Mucosa of stomach (tissue), 1 donor: ENCODE results near the gene DMAC2L.
"Not testable (repeated sequence)": the region's sequence is repeated elsewhere in the genome, so short reads cannot be mapped to it uniquely, and the experiment has no call there.

Experiments
- H3K27me3 ChIP-seq: one replicate; pipeline ENCODE4 v1.7.0; 2013; ENCODE audit warnings: mild to moderate bottlenecking, low read length; ENCODE audit not compliant: control insufficient read depth, insufficient read depth
- H3K36me3 ChIP-seq: one replicate; pipeline ENCODE4 v1.7.0; 2013; ENCODE audit warnings: low read length; ENCODE audit not compliant: control insufficient read depth, insufficient read depth
- H3K4me1 ChIP-seq: one replicate; pipeline ENCODE4 v1.7.0; 2013; ENCODE audit warnings: mild to moderate bottlenecking, low read length; ENCODE audit not compliant: control insufficient read depth, insufficient read depth
- H3K4me3 ChIP-seq: one replicate; pipeline ENCODE4 v1.7.0; 2013; ENCODE audit warnings: low read length
- H3K9ac ChIP-seq: one replicate; pipeline ENCODE4 v1.7.0; 2013; ENCODE audit warnings: mild to moderate bottlenecking, low read length, moderate library complexity
- H3K9me3 ChIP-seq: one replicate; pipeline ENCODE4 v1.7.0; 2013; ENCODE audit warnings: mild to moderate bottlenecking, low read length, moderate library complexity; ENCODE audit not compliant: control insufficient read depth
- donor health status: Pancreatic carcinoma.

Gene DMAC2L

DNA sequence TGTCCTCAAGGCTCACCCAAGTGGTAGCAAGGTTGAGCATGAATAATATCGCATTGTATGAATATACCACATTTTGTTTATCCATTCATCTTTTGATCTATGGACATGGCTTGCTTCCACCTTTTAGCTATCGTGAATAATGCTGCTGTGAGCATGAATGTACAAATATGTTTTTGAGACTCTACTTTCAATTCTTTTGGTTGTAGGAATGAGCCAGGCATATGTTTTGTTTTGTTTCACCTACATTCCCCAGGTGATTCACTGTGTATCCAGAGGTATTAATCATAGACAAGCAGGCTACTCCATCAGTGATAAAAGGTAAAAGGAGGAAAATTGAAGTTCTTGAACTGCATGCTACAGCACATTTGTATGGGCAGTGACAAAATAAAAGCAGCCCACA lies 48.7 kb downstream of the DMAC2L start:
- H3K27me3 ChIP-seq = no peaks in the 10 kb centered on the region
- H3K4me1 ChIP-seq = peaks cover 23% of the 10 kb centered on the region
- no peaks in the 10 kb centered on the region for H3K9me3 ChIP-seq
- no peak overlapping the region for H3K9ac ChIP-seq
- no peak overlapping the region for H3K4me3 ChIP-seq
- H3K36me3 ChIP-seq = no peaks in the 10 kb centered on the region

DNA sequence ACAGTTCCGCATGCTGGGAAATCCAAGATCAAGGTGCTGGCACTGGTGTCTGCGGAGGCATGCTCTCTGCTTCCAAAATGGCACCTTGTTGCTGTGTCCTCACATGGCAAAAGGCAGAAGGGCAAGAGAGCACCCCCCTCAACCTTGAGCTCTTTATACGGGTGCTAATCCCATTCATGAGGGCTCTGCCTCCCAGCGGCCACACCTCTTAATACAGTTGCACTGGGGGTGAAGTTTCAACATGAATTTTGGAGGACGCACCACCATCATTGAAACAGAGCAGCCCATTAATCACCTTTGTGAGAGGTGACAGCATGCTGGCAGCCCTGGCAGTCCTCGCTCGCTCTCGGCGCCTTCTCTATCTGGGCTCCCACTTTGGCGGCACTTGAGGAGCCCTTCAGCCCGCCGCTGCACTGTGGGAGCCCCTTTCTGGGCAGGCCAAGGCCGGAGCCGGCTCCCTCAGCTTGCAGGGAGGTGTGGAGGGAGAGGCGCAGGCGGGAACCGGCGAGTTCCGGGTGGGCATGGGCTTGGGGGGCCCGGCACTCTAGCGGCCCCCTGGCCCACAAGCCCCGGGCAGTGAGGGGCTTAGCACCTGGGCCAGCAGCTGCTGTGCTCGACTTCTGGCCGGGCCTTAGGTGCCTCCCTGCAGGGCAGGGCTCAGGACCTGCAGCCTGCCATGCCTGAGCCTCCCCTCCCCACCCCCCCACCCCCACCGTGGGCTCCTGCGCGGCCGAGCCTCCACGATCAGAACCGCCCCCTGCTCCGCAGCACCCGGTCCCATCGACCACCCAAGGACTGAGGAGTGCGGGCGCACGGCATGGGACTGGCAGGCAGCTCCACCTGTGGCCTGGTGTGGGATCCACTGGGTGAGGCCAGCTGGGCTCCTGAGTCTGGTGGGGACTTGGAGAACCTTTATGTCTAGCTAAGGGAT lies 49.6 kb downstream of the DMAC2L start:
- H3K4me3 ChIP-seq, H3K9ac ChIP-seq, H3K9me3 ChIP-seq, H3K27me3 ChIP-seq, H3K36me3 ChIP-seq: not testable (repeated sequence)
- H3K4me1 ChIP-seq = peaks cover 32% of the 10 kb centered on the region

DNA sequence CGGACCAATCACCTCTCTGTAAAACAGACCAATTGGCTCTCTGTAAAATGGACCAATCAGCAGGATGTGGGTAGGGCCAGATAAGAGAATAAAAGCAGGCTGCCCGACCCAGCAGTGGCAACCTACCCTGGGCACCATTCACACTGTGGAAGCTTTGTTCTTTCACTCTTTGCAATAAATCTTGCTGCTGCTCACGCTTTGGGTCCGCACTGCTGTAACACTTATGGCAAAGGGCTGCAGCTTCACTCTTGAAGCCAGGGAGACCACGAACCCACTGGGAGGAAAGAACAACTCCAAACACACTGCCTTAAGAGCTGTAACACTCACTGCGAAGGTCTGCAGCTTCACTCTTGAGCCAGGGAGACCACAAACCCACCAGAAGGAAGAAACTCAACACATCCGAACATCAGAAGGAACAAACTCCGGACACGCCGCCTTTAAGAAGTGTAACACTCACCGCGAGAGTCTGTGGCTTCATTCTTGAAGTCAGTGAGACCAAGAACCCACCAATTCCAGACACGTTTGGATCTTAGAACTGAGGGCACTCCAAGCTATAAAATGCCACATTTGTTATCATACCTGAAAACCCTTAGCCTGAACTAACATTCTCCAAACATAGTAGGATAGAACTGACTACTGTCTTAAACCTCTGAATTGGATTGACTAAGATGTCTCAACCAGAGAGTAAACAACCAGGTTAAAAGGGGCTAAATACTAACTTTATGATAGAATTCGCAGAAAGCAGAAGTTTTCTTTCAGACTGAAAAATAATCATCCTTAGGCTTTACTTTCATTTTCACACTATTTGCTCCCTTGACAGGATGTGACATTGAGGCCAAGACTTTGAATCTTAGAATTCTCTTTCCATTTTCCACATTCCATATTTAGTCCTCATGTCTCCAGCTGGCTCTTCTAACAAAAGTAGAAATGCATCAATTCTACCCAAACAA lies 50.9 kb downstream of the DMAC2L start:
- Histone ChIP-seq H3K4me1 (peaks cover 36% of the 10 kb centered on the region), H3K9ac (no peak overlapping the region), H3K9me3 (no peaks in the 10 kb centered on the region), H3K27me3 (no peaks in the 10 kb centered on the region), H3K36me3 (no peaks in the 10 kb centered on the region), H3K4me3 (no peak overlapping the region)

DNA sequence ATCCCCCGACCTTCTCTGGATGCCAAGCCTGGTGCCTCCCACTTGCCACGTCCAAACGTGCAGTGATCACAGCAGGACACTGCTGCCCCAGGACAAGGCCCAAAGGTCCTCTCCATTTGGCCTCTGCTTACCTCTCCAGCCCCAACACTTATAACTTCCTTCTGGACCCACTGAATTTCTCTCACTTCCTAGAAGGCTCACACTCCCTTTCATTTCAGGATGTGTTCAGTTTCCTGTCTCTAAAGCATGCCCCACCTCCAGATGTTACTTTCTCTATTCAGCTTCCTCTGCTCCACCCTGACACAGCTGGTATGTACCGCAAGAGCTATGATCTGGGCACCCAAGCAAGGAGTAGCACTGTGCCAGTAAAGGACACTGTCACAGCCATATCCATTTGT lies 51.6 kb downstream of the DMAC2L start:
- no peak overlapping the region for H3K4me3 ChIP-seq
- H3K4me1 ChIP-seq = peaks cover 40% of the 10 kb centered on the region
- H3K9ac ChIP-seq = no peak overlapping the region
- H3K36me3 ChIP-seq = no peaks in the 10 kb centered on the region
- no peaks in the 10 kb centered on the region for H3K9me3 ChIP-seq
- no peaks in the 10 kb centered on the region for H3K27me3 ChIP-seq

DNA sequence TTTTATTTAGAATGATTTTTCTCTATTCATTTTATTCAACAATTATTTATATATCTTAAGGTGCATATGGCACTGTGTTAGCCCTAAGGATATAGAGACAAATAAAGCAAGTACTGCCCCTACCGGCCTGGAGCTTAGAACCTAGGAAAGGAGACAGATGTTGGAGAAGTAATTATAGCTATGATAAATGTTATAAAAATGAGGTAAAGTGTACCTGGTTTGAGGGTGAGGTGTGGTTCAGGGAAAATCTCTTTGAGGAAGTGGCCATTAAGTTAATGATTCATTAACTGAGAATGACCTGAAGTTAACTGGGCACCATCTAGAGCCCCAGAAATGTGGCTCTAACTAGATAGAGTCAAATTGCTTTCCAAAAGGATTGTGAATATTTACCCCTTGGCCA lies 52.7 kb downstream of the DMAC2L start:
- Histone ChIP-seq H3K4me3 (no peak overlapping the region), H3K9ac (no peak overlapping the region), H3K36me3 (no peaks in the 10 kb centered on the region), H3K4me1 (peaks cover 44% of the 10 kb centered on the region), H3K9me3 (no peaks in the 10 kb centered on the region), H3K27me3 (no peaks in the 10 kb centered on the region)

DNA sequence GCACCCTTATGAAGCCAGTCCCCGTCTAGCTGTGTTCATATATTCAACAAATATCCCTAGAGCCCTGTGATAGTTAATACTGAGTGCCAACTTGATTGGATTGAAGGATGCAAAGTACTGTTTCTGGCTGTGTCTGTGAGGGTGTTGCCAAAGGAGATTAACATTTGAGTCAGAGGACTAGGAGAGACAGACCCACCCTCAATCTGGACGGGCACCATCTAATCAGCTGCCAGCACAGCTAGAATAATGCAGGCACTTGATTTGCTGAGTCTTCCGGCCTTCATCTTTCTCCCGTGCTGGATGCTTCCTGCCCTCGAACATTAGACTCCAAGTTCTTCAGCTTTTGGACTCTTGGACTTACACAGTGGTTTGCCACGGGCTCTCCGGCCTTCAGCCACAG lies 53.4 kb downstream of the DMAC2L start:
- H3K4me3 ChIP-seq, H3K9me3 ChIP-seq, H3K27me3 ChIP-seq, H3K36me3 ChIP-seq: not testable (repeated sequence)
- peaks cover 44% of the 10 kb centered on the region for H3K4me1 ChIP-seq
- H3K9ac ChIP-seq = peak overlapping the region; percentile 33

DNA sequence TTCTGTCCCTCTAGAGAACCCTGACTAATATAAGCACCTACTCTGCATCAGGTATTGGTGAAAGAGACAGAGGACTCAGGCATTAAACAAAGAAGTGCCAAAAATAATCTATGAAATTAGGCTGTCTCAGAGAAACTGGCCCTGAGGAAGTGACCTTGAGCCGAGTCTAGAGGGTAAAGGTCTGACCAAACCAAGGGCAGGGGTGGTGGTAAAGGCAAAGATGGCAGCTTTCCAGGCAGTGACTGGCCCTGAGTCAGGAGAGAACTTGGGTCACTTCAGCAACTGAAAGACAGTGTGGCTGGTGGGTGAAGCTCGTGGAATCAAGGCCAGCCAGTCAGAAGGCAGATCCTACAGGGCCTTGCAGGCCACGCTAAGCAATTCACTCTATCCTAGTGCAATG lies 54.0 kb downstream of the DMAC2L start:
- no peaks in the 10 kb centered on the region for H3K9me3 ChIP-seq
- H3K4me1 ChIP-seq = peaks cover 44% of the 10 kb centered on the region
- no peaks in the 10 kb centered on the region for H3K36me3 ChIP-seq
- no peak overlapping the region for H3K4me3 ChIP-seq
- H3K9ac ChIP-seq = peak overlapping the region; percentile 33
- no peaks in the 10 kb centered on the region for H3K27me3 ChIP-seq

DNA sequence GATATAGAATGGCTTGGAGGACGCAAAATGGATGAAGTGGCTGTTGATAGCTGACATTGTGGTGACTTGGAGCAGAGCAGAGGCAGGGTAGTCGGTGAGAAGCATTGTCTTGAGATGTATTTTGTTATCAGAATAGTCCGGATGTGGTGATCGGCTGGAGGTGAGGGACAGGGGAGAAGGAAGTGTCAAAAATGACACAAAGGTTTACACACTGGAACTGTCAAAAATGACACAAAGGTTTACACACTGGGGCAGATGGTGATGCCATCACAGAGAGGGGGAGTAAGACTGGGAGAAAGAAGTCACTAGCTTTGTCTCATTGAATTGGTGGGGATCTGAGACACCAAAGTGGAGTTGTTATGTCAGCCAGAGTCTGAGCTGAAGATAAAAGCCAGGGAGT lies 54.5 kb downstream of the DMAC2L start:
- H3K4me1 ChIP-seq = peaks cover 44% of the 10 kb centered on the region
- no peaks in the 10 kb centered on the region for H3K36me3 ChIP-seq
- H3K9ac ChIP-seq = peak overlapping the region; percentile 33
- H3K9me3 ChIP-seq = no peaks in the 10 kb centered on the region
- no peaks in the 10 kb centered on the region for H3K27me3 ChIP-seq
- no peak overlapping the region for H3K4me3 ChIP-seq

DNA sequence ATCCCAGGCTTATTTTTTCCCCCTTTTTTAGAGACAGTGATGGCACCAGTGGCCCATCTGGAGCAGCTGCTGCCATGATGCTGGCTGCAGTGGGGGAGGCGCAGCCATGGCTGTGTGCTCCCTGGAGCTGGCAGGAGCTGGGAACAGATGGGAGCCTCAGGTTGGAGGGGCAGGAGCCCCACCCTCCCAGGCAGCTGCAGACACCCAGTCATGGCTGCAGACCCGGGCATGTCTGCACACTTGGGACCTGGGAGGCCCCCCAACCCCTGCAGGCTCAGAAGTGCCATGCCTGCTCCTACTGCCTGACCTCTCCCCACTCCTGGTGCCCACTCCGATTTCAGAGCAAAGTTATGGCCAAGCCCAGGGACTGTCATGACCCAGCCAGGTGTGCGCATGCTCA lies 59.4 kb downstream of the DMAC2L start:
- Histone ChIP-seq H3K9ac (no peak overlapping the region), H3K36me3 (no peaks in the 10 kb centered on the region), H3K9me3 (no peaks in the 10 kb centered on the region), H3K4me1 (peaks cover 14% of the 10 kb centered on the region), H3K4me3 (no peak overlapping the region), H3K27me3 (no peaks in the 10 kb centered on the region)

DNA sequence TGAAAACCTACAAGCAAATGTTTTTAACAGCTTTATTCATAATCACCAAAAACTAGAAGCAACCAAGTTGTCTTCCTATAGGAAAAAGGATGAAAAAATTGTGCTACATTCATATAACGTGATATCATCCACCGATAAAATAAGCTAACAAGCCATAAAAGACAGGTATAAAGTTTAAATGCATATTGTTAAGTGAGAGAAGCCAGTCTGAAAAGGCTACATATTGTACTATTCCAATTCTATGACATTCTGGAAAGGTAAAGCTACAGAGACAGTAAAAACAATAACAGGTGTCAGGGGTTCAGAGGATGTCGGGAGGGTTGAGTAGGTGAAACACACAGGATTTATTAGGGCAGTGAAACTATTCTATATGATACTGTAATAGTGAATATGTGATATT lies 61.8 kb downstream of the DMAC2L start:
- Histone ChIP-seq H3K27me3 (no peaks in the 10 kb centered on the region), H3K9ac (no peak overlapping the region), H3K4me1 (peaks cover 15% of the 10 kb centered on the region), H3K4me3 (no peak overlapping the region), H3K9me3 (no peaks in the 10 kb centered on the region), H3K36me3 (no peaks in the 10 kb centered on the region)

DNA sequence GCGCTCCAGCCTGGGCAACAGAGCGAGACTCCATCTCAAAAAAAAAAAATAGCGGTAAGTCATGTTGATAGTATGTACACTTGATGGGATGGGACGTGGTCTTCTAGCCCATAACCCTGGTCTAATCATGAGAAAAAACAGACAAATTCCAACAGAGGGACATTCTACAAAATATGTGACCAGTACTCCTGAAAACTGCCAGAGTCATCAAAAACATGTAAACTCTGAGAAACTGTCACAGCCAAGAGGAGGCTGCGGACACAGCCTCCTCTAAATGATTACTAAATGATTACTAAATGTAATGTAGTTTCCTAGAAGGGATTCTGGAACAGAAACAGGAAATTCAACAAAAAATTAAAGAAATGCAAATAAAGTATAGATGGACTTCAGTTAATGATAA lies 63.6 kb downstream of the DMAC2L start:
- no peaks in the 10 kb centered on the region for H3K27me3 ChIP-seq
- H3K9me3 ChIP-seq = no peaks in the 10 kb centered on the region
- H3K4me3 ChIP-seq = no peak overlapping the region
- peaks cover 12% of the 10 kb centered on the region for H3K4me1 ChIP-seq
- H3K9ac ChIP-seq = no peak overlapping the region
- no peaks in the 10 kb centered on the region for H3K36me3 ChIP-seq
